GM19328 (cell line): ENCODE data around the gene ACOT12.
A peak's percentile ranks its signal among the peaks of the same experiment; 100 is the strongest.
"Not testable (repeated sequence)": the region's sequence is repeated elsewhere in the genome, so short reads cannot be mapped to it uniquely, and the experiment has no call there.

Experiments used
- ATAC-seq: cut with Tn5 transposase; IDR thresholded peaks from one replicate; pipeline ENCODE4 v1.9.1; 2021; ENCODE audit warnings: mild to moderate bottlenecking, moderate library complexity; ENCODE audit not compliant: unreplicated experiment

Gene ACOT12

DNA sequence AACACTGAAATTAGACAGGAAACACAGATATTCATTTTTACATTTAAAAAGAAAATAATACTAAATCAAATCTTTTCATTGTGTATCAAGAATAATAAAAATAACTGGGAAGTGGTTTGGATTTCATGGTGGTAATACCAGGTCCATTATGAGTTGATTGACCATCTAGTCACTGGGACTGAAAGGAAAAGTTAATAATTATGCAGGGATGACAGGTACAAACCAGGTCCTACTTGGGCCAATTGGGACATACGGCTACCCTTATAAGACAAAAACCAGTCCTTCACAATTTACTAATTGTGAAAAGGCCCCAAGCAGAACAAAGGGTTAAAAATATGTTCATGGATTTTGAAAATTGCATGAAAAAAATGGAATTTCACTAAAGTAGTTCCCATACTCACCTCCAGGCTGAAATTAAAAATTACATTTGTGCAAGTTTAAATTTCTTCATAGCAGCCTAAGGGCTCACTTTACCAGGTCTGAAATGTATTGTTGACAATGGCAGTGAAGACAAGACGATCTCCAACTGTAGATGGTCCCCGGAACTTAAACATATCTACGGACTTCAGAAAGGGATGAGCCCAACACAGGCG lies 48.4 kb downstream of the ACOT12 start:
- ATAC-seq, result no peak

DNA sequence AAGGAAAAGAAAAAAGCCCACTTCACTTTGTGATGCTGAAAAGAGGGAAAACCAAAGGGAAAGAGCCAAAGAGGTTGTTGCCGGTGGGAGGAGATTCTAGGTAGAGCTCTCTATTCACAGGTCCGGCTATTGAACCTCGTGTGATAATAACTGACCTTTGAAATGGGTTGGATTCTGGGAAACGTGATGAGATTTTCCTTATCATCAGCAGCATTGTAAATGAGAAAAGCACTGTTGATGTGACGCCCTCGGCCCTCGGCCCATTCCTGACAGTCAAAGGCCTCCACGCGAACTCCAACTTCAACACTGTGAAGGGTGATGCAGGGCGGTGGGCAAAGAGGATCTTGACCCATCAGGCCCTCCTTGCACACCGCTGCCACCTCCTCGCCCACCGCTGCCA lies 49.2 kb downstream of the ACOT12 start:
- ATAC-seq, result no peak

DNA sequence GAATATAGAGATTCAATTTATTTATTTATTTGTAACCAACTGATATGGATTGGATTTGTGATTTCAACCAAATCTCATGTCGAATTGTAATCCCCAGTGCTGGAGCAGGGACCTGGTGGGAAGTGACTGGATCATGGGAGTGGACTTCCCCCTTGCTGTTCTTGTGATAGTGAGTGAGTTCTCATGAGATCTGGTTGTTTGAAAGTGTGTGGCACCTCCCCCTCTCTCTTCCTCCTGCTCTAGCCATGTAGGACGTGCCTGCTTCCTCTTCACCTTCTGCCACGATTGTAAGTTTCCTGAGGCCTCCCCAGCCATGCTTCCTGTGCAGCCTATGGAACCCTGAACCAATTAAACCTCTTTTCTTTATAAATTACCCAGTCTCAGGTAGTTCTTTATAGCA lies 55.7 kb downstream of the ACOT12 start:
- ATAC-seq, result not testable (repeated sequence)

DNA sequence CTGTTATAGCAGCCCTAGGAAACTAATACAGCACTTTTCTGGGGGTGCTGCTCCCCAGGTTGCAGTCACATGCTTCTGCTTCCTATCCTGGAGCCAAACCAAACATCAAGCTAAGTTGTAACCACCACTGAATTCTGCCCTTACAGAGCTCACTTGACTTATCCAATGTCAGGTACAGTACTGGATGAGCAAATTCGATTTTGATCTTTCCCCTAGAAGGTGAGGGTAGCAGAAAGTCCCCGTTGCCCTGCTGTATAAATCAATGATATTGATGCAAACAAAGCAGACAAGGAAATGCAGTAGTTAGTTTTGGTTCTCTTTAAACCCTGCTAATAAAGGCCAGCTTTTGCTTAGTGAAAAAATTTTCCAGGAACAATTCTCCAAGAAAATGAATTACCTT lies 56.1 kb downstream of the ACOT12 start:
- ATAC-seq, result no peak

DNA sequence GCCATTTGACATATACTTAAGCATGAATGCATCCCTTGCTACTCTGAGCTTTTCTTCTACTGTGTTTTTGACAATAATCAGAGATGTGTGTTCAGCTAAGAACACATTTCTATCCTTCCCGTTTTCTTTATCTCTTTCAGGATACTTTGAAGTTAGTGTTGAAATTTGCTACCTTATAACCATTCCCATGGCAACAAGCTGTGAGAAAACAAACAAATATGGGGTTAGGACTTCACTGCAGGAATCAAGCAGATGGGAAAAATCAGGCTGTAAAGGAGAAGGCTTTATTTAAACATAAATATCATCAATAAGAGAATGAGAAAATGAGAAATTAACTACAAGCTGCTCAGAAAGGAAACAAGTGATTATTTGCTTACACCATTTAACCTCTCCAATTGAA lies 57.4 kb downstream of the ACOT12 start:
- ATAC-seq, result no peak

DNA sequence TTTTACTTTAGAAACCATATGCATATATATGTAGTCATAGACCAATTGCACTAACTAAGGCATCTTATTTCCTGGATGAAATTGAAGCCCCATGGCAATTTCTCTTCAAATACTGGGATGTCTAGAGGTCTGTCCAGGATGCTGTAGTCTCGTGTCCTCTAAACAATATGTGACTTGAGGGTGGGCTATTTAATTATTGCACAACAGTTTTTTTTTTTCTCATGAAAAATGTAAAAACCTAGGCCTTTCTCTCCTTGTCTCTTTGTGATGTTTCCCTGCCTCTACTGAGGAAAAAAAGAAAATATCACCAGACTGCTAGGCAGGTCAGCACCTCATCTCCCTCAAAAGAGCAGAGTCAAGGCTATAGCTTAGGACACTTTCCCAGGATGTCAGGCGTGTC lies 58.0 kb downstream of the ACOT12 start:
- no peak for ATAC-seq

DNA sequence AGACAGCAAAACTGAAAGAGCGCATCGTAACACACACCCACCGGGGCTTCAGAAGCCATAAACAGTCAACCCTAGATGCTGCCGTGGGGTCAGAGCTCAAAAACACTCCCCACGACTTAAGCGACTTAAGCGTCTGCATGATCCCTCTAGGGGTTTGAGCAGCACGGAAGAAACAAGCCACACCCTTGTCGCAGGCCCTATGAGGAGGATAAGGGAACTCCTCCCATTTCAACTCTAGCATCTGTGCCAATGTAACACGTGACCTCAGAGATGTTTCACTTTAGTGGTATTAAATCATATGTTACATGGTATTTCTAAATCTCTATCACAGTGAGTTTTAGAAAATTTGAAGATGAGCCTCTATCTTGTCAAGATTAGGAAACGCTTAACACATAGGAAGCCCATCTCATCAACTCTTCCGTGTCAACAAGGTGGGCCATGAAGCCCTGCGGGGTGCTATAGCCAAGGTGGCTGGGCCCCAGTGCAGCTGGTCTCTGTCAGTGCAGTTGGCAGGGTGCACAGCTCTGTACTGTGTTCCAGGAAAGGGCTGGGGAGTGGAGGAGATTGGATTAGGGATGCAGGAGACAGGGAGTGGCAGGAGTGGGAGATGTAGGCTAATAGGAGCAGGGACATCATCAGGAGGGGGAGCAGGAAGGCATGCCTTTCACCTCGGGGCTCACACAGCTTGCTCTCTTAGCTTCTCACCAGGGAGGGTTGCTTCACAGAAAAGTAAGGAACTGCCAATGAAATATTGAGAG lies 59.5 kb downstream of the ACOT12 start:
- no peak for ATAC-seq

DNA sequence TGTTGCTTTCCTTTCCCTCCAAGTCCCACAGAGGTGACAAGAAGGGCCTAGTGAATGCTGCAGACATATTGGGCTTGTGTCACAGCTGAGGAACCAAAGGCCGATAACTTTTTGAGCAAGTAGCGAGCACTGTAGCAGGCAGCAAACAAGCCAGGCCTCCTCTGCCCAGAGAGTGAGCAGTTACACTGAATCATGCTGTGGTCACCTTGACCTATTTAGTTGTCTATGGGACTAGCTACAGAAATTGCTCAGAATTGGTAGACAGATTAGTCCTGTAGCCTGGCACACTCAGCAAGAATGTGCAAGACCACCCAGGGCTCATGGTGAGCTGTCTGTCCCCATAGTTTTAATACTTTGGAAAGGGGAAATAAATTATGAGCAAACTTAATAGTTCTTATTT lies 67.4 kb downstream of the ACOT12 start:
- ATAC-seq, result no peak

DNA sequence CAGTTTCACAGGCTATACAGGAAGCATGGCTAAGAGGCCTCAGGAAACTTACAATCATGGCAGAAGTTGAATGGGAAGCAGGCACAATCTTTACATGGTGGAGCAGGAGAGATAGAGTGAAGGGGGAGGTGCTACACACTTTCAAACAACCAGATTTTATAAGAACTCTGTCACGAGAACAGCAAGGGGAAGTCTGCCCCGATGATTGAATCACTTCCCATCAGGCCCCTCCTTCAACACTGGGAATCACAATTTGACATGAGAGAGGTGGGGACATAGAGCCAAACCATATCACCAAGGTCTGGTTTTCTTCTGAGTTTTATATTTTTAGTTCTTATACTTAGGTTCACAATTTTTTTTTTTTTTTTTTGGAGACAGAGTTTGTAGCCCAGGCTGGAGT lies 76.4 kb downstream of the ACOT12 start:
- no peak for ATAC-seq

DNA sequence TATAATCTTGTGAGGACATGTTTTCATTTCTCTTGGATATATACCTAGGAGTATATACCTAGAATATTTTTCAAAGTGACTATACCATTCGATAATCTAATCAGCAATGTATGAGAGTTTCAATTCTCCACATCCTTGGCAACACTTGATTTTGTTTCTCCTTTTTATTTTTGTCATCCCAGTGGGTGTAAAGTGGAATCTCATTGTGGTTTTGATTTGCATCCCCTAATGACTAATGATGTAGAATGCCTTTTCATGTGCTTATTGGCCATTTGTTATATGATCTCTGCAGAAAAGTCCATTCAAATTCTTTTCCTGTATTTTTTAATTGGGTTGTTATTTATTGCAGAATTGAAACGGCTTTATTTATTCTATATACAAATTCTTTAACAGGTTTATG lies 77.4 kb downstream of the ACOT12 start:
- no peak for ATAC-seq

DNA sequence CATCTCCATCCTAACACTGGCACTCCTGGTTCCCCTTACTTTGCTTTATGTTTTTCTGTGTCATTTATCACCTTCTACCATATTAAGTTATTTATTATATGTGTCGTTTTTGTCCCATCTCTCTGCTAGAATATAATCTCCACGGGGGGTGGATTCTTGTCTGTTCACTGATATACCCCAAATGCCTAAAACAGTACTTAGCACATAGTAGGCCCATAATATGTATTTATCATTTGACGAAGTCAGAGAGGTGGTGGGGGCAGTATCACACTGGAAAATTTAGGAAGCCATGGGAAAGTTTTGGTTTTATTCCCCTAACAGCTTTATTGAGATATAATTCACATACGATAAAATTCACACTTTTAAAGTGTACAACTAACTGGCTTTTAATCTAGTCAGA lies 78.1 kb downstream of the ACOT12 start:
- no peak for ATAC-seq

DNA sequence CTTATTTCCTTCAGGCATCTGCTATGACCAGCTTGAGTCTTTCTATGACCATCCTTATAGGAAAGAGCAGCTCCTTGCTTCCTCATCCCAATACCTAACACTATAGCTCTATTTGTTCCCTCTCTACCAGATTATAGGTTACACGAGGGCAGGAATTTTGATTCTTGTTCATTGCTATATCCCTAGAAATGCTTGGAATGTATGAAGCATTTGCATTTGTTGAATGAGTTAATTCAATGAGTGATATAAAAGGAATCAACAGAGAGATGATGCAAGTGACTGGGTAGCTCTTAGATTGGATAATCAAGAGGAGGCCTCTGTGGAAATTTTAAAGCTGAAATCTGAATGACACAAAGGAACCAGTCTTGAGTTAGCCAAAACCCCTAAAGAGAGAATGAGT lies 78.6 kb downstream of the ACOT12 start:
- no peak for ATAC-seq

DNA sequence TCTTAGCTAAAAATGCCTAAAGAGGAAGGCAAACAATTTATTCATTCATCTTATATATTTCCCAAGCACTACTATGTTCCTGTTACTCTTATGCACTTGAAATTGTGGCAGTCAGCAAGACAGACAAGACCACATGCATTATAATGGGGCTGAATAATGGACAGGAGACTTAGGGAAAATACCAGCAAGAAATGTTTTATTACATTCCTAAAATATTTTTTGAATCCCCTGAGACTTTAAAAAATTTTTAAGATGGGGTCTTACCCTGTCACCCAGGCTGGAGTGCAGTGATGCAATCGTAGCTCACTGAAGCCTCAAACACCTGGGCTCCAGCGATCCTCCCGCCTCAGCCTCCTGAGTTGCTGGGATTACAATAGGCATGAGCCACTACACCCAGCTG lies 79.4 kb downstream of the ACOT12 start:
- no peak for ATAC-seq

DNA sequence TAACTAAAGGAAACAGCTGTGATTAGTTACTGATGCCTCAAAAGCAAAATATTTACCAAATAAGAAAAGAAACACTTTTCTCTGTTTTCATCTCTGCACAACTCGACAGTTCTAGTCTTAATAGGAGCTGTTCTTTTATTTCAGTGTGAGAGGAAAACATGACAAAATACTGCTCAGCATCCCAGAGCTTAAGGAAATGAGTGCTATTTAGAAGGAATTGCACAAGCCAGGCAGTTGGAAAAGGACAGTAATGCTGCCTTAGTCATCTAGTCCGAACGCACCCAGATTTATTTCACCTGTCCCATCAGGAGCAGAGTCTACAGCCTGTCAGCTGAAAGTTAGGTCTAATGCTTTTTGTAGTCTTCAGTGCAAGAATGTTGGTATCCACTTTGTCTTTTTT lies 80.2 kb downstream of the ACOT12 start:
- ATAC-seq, result no peak

DNA sequence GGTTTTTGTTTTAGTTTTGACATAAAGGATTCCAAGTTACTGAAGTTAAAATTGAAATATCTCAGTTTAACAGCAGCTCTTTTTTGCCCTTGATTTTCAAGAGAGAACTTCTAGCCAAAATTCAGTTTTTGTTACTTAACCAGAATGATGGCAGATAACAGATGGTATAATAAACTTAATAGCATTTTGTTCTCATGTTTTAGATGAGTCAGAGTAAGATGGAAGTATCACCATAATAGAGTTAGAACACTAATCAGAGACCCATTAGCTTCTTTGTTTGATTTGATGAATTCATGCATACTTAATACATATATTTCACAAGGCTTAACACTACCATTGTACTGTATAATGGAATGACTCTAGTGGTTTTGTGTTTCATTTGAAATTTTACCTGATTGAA lies 80.7 kb downstream of the ACOT12 start:
- ATAC-seq, result no peak

DNA sequence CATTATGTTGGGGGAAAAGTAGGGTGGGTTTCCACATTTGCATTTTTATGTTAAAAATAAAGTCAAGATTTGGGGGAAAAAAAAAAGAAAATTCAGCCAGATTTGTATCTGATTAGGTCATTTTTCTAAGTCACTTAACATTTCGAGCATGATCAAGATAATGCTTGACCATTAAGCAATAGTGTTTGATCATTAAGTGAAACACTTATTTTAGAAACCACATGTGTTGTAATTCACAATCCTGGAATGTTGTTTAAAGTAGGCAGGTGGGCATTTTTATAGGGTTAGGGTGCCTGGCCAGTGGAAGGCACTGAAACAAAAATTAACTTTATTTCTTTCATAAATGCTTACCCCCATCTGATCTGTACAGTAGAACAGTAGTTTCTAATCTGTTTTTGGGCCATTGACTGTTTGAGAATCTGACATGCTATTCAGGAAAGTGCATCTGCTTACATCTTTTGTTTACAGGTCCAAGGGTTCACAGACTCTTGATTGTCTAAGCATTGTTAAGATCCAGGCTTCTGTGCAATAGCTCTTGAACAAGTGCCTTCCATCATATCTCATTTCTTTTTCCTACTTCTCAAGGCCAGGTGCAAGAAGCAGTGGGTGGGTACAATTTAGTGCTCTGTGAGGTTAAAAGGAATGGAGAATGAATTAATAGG lies 83.4 kb downstream of the ACOT12 start:
- no peak for ATAC-seq

DNA sequence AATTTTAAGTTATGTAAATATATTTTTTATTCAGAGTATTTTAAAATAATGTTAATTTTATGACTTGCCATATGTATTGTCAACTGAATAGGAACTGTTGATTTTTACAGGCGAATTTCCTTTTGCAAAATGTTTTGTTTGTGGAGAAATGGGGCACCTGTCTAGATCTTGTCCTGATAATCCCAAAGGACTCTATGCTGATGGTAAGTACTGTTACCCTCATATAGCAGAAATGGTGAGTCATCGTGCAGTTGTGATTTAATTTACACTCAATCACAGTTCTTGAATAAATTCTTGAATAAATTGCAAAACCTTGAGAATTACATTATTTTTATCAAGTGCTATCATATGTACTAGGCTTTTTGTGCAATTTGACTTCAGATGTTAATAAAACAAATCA lies 85.1 kb downstream of the ACOT12 start:
- no peak for ATAC-seq

DNA sequence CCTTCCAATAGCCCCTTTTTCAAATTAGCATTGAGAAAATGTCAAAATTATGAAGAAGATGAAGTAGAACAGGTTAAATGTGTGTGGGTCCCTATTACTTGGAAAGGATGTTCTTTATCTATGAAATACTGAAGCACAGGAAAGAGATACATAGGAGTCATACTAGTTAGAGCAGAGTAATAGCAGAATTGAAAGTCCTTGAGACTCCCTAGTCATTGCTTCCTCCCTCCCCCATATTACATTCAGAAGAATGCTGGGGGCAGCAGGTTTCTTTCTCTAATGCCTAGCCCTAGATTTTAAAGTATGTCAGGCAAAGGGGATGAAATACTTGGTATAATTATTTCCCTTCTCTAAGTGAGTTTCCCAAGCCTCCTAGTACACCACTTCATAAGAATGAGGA lies 88.1 kb downstream of the ACOT12 start:
- ATAC-seq, result no peak

DNA sequence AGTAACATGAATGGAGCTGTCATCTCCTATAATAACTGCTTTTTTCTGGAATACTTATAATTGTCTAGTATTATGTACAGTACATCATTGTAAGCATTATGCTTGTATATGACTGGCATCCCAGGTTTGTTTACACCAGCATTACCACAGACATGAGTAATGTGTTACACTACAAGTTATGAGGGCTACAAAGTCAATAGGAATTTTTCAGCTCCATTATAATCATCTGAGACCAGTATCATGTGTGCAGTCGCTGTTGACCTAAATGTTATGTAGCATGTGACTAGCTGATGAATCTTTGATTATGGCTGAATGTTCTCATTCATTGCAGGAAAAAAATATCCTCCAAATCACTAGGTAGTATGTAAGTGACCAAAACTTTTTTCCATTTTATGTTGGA lies 90.4 kb downstream of the ACOT12 start:
- ATAC-seq, result no peak

DNA sequence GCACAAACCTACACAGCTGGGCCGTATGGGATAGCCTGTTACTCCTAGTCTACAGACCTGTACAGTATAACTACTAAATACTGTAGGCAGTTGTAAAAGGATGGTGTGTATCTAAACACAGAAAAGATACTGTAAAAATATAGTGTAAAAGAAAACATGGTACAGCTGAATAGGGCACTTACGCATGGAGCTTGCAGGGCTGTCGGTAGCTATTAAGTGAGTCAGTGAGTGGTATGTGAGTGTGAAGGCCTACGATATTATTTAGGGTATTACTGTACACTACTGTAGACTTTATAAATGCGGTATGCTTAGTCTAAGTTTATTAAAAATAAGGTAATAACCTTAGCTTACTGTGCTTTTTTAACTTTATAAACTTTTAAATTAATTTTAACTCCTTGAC lies 91.3 kb downstream of the ACOT12 start:
- ATAC-seq, result no peak

DNA sequence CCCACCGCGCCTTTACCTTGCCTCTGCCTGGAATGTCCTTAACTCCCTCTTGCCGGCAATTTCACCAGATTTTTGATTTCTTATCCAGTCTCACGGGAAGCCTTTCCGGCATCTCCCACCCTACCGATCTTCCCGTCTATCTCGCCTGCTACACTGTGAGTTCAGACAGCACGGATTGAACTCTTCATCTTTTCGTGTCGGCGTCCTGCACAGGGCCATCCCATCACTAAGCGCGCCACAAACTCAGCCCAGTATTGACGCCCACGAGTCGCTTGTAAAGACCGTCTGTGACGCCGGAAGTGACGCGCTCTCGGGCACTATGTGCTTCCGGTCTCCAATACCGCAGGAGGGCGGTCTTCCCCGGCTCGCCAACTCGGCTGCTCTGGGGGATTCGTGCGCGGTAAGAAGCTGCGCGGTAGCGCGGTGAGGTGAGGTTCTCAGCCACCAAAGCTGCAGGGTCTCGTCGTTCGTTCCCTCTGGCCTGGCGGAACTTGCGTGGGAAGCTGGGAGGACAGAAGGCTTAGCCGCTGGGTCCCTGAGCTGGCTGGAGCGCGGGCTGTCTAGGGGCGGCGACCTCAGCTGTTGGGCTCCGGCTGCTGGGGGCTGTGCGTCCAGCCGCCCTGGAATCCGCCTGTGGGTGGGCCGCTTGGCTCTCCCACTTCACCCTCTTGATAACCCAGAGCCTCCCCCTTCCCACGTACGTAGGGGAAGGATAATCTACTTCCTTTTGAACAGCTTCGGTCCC lies 92.5 kb downstream of the ACOT12 start, which contains the start of gene ZCCHC9:
Gene ZCCHC9 (plus strand): TSS at position 317 of the 745 bp plus-strand sequence. CDS start 3,171 bp downstream, outside the sequence.
- ATAC-seq, result peak; percentile 97

DNA sequence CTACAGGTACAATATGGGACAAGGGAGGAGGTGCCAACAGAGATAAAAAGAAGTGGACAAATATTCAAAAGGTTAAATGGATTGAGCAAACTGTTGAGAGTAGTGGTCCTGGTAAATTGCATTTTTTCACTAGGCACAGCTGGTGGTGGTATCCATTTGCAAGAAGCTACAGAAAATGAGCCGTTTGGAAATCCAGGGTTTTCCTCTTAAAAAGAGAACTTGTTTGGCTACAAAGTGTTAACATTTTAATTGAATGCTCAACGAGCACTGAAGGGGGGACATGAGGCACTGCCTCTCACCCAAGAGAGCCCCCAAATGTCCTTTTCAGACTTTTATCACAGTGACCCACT lies 93.0 kb downstream of the ACOT12 start:
- no peak for ATAC-seq
